G401.6 (cell line): ENCODE results near the gene ERLIN1.

Experiments
- FAIRE-seq: peaks from 2 replicates; lab custom pipeline; 2012; peaks lifted over from hg19 to GRCh38; lab: Jason Lieb, UNC

ERLIN1 gene

DNA sequence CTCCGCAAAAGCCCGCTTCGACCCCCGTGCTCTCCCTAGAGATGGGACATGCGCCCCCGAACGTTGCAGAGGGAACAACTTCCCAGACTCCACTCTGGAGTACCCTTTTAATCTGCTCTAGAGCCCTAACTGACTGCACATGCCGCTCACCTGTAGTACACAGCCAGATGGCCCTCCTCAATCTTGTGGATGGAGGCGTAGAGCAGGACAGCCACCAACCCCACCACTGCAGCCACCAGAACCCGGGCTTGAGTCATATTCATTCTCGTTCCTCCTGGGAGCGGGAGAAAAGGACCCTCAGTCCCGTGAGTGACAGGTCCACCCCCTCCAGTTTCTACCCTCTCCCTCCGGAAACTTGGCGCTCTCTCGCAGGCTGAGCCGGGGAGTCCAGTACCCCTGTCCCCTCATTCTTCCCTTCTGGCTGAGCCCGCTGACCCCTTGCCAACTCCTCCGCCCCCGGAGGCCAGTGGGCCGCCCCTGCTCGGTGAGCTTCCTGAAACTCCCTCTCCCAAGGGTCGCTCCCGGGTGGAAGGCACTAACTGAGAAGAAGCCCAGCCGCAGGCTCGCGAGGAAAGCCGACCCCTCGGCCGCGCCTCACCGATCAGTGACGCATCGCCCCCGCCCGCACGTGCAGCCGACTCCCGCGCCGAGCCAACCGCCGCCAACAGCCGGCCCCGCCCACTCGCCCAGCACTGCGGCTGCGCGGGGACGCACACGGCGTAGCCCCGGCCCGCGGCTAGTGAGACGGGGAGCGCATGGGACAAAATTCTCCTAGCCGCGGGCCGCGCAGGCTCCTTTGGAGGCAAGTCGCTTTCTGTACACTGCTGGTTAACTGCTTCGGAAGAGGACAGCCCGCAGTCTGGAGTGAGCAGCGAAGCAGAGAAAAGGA is at the start of gene ERLIN1:
TSS of gene ERLIN1 (minus strand) at position 666 of the 889 bp plus-strand sequence. CDS start at position 263, 403 bp downstream.
- no peak for FAIRE-seq

DNA sequence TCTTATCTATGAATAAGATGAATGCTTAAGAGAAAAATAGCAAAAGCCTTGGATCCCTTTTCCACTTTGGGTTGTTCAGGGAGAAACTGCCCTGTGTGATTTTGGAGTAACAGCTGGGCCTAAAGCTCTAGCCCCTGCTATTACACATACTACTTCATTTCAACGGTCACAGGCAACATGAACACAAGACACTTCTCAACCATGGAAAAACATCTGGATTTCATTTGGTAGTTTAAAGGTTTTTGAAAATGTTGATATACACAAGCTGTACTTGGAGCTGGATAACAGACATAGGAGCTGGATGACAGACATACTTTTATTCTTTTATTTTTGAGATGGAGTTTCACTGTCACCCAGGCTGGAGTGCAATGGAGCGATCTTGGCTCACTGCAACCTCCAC is 46.3 kb upstream of the ERLIN1 start:
- FAIRE-seq = no peak

DNA sequence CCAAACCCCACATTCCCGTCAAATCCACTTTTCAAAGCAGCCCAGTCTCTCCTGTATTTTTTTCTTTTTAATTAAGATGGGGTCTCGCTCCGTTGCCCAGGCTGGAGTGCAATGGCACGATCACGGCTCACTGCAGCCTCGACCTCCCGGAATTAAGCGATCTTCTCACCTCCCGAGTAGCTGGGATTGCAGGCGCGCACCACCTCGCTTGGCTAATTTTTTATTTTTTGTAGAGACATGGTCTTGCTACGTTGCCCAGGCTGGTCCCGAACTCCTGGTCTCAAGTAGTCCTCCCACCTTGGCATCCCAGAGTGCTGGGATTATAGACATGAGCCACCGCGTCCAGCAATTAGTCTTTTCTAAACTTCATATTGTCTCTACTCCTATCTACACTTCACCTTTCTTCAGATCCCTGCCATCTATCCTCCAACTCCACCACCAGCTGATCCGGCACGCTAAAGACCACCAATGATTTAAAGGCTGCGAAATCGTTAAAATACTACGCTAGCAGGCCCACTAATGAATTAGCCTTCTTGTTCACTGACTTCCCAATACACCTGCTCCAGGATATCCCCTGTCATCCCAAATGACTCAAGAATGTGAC is 44.1 kb upstream of the ERLIN1 start:
- no peak for FAIRE-seq

DNA sequence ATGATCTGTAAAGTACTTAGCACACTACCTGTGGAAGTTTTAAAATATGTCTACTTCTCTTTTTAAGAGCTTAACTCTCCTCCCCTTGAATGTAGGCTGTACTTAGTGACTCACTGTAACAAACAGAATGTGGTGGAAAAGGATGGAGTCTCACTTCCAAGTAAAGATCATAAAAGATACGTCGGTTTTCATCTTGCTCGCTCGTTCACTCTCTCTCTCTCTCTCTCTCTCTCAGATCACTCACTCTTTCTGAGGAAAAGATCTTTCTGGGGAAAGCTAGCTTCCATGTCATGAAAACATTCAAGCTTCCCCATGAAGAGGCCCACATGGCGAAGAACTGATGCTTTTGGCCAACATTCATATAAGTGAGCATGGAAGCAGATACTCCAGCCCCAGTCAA is 38.0 kb upstream of the ERLIN1 start:
- no peak for FAIRE-seq

DNA sequence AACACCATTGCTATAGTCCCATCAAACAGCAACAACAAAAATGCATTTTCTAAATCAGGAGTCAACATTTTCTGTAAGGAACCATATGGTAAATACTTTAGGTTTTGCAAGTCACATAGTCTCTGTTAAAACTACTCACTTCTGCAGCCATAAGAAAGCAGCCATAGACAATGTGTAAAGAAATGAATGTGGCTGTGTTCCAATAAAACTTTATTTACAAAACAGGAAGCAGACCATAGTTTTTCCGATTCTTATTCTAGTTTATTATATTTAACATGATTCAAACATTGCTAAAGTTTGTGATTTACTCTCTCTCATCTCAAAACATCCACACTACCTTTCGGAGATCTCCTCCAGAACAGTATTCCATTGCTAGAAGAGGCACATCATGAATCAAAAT is 36.7 kb upstream of the ERLIN1 start:
- FAIRE-seq = no peak

DNA sequence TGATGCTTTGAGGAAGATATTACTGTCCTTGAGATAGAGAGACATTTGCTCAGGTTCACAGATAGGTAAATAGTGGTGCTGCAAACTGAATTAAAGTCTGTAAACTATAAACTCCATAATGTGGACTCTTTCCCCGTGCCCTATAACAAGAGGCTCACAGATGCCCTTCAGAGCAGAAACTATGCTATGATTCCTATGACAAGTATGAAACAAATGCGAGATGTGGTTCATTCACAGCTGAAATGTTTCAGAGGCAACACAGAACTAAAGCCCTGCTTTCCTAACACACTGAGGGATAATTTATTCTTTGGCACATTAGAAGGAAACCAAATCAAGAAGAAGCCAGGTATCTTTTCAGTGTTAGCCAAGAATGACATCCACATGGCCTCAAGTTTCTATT is 30.2 kb upstream of the ERLIN1 start:
- no peak for FAIRE-seq

DNA sequence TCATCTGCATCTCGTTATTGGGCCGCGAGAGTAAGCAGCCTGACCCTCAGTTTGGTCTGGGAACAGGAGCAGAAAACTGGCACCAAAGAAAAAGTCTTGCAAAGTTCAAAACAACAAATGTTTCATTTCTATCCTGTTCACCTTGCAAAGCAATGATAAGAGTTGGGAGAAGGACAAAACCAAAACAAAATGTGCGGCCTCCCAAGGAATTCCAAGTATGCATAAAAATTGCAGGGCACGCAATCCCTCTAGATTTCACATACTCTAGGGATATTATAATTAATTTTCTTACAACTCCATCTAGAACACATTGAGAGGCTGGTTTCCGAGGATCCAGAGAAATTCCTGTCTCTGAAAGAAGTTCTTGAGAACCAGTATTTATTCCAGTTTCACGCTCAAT is 23.5 kb upstream of the ERLIN1 start:
- no peak for FAIRE-seq

DNA sequence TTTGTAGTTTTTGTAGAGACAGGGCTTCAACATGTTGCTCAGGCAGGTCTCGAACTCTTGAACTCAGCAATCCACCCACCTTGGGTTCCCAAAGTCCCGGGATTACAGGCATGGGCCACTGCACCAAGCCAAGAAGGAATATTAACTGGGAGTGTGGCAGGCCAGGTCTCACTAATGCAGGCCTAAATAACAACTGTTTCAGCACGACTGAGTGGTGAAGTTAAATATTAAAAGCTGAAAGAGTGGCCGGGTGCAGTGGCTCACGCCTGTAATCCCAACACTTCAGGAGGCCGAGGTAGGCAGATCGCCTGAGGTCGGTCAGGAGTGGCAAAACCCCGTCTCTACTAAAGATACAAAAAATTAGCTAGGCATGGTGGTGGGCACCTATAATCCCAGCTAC is 22.4 kb upstream of the ERLIN1 start:
- no peak for FAIRE-seq

DNA sequence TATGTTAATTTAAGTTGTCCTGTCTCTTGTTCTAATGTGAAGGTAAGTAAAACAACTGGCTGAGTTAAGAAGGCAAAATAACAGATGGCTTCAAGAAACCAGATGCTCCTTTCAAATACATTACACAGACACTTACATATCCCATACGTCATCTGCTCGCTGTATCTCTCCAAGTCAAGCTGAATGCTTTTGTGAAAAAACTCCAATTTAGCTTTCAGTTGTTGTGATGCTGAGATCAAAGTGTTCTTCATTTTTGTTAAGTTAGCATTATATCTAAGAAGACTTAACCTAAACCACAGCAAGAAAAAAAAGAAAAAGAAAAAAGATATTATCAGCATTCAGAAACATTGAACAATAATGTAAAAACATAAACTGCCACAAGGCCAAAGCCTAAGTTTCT is 18.5 kb upstream of the ERLIN1 start:
- FAIRE-seq = peak; percentile 30

DNA sequence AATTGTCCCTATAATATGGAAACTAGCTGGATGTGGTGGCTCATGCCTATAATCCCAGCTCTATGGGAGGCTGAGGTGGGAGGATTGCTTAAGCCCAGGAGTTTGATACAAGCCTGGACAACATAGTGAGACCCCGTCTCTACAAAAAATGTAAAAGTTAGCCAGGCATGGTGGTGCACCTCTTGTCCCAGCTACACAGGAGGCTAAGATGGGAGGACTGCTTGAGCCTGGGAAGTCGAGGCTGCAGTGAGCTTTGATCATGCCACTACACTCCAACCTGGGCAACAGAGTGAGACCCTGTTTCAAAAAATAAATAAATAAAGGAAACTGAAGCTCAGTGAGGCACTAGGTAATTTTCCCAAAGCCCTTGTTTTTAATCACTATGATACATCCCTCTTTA is 15.7 kb upstream of the ERLIN1 start:
- FAIRE-seq = no peak

DNA sequence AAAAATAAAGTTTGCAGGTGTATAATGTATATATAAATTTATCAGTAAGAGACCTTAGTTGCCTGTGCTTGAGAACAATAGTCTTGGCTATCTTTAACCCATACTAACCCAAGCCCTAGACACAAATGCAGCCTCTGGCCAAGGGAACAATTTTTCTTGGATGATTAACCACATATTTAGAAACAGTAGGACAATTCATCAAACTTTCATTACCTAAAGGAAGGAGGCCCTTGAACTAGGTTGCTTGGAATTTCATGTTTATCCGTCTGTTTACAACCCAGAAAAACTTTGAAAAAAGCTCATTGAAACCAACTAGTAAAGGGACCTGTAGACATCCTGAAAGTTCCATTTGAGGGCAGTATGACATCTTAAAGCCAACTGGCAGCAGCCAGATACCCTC is 8.9 kb upstream of the ERLIN1 start:
- no peak for FAIRE-seq

DNA sequence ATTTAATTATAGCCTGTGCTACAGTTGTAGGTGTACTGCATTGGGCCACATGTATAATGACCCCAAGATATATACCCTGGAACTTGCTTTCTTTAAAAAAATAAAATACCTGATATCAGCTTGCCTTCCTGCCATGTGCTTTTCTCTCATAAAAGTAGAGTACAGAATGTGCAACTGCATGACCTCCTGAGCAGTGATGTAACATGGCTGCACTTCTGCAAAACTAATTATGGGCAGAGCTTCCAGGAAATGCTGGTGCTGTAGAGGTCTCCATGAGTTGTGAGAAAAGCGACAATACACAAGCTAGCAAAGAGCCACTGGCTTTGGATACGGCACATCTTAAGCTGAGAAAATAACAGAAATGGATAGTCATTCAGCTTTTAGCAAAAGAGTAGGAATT is 6.5 kb upstream of the ERLIN1 start:
- FAIRE-seq = no peak

DNA sequence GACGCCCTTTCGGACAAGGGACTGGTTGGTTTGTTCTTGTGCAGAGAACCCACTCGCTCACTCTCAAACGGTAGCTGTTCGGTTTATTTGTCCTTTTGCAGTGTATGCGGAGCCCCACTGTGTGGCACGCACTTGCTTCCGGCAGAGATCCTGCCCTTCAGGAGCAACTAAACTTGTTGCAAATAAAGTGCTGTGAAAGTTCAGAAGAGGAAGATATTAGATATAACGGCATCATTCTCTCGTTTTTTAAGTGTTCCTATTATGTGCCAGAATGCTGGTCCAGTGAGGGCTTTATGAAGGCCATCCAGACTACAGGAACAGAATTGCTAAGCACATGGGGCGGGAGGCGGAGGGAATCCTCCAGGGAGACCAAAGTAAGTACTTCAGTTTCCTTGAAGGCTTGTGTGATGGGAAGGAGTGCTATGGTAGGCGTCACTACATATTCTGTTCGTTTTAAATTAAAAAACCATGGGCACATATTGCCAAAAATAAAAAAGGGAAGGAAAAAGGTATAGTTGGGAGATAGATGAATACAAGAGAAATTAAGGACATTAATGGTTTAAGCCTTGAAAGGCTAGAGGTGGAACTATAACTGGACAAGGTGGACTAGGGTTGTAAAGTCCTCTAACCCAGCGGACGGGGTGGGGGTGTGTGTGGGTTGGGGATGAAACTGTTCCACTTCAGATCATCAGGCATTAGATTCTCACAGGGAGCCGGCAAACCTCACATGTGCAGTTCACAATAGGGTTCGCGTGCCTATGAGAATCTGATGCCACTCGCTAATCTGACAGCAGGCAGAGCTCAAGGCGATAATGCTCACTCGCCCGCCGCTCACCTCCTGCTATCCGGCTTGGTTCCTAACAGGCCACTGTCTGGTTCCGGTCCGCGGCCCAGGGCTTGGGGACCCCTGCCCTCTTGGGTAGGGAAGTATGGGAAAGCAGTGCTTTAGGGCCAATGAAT is 704 bp upstream of the ERLIN1 start:
- no peak for FAIRE-seq

DNA sequence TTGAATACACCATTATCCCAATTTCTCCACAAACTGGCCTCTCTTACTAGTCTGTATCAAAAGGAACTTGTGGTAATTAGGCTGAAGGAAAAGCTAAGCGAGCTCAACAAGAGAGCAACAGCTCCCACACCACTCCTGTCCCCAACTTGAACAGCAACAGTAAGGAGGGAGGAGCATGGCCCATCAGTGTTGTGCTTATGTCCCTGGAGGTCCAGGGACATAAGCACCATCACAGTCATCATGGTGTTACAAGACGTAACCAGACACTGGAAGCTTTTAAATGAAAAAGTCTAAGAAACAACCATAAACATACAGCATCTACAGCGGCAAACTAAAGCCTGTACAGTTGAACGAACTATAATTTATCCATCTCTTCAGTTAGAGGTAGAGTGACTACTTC is 989 bp downstream of the ERLIN1 start:
- FAIRE-seq = no peak

DNA sequence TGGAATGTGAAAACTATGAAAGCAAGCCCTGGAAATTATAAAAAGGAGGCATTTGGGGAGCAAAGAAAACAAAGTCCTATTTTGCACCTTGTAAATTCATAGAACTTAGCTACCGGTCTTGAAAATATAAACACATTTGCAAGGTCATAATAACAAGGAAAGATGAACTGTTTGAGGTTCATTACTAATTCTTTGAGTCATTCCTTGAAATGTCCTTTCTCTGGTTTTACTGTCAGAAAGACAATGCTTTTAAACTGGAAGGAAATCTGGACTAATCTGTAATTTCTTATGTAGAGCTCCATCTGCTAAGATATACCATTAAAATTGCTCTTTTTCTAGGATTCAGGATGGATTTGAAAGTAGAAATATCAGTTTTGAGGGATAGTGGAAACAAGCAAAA is 1.4 kb downstream of the ERLIN1 start:
- FAIRE-seq = no peak

DNA sequence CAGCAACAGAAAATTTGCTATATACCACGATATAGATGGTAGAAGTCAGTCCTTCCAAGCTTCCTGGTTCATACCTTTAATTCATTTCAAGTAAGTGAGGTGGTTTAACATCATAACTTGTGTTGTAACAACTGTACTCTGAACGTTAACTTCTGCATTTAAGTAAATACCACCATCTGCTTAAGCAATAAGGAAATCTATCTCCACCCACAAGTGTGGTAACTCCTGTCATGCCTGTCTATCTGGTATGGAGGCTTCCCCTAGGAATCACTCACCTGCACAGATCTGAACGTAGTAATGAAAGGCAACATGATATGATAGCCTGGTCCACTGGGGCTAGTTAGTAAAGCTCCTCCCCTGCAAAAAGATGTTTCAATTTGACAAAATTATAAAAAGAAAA is 2.3 kb downstream of the ERLIN1 start:
- FAIRE-seq = no peak

DNA sequence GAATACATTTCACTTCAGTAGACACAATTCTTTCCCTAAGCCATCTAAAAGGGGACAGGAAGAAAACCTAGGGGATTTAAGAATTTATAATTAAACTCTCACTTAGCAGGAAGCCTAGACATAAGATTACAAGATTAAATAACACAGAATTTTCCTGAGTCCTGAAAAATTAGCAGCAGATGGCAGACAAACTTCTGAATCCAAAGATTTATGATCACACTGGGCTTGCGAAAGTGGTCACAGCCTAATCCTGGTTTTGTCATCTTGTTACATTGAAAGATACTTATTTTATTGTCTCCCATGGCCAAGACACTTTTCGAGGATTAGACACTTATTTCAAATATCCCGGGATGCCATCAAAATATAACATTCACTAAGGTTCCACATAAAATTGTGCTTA is 2.9 kb downstream of the ERLIN1 start:
- FAIRE-seq = no peak

DNA sequence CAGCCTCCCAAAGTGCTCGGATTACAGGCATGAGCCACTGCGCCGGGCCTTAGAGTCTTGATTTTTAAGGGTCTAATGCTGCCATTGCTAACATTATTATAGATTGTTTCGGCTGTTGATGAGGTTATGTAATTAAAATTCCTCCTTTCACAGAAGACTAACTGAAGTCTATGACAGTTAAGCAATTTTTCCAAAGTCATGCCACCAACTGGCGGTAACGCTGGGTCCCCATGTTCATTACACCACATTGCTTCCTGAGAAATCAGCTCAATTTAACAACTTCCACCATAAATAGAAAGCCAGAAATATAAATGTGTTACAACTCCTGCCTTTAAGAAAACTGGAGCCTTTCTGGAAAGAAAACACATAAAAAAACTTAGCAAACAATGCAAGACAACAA is 3.5 kb downstream of the ERLIN1 start:
- no peak for FAIRE-seq

DNA sequence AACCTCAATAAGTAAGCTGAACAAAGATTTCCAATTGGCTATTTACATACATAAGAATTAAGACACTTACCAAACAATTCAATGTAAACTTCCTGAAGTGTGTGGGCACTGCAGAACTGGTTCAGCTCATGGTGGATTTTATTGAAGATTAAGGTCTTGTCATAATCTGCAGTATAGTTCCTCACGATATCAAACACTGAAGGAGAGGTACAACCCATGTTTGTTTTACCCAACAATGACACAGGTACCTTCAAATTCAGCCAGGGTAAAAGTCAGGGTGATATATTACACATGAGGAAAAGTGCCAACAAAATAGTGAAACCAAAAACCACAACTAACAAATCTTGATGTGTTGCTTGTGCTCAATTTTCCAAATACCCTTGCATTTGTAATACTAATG is 10.0 kb downstream of the ERLIN1 start:
- no peak for FAIRE-seq

DNA sequence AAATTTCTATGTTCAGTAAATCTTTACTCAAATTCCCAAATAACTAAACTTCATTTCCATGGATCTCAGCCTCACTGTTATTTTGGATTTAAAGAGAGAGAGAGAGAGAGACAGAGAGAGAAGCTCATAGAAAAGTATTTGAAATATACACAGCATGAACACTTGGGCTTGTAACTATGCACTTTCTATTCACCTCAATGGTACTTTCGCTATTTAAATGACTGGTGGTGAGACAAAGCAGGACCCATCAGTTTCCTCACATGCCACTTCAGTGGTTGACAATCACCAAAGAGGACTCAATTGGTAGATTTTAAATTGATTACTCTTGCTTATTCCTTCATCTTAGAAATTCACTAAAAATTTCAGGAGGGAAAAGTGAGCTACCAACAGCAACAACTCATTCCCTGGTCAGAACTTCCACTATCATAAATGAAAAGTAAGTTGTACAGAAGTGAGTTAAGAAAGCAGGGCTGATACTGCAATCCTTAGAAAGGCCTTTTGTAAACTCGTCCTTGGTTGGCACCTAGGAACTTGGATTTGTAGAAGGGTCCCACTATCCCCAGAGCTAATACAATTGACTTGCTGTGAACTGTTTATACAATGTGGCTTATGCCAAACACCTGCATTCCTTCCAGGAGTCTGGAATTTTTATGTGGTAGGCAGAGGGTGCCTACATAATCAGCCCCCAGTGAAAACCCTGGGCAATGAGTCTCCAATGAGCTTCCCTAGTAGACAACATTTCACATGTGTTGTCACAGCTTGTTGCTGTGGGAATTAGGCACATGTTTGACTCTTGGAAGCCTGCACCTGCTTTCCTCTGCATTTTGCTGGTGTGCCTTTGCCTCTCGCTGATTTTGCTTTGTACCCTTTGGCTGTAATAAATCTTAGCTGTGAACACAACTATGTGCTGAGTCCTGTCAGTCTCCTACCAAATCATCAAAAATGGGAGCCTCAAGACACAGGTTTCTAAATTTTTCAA is 10.8 kb downstream of the ERLIN1 start:
- no peak for FAIRE-seq

DNA sequence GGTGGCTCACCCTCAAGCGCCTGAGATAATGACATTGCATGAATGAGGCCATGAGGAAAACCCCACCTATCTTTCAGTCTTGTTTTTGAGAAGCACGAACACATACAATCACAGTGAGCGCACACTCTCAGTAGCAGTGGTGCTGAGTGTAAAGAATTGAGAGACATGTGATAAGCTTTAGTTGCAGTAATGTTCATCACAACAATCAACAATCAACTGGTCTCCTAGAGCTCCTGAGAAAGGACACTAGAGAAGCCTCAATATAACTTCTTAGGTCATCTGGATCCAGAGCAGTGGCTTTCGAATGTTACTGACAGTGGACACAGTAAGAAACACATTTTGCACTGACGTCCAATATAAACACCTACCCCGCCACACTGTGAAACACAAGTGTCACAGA is 12.8 kb downstream of the ERLIN1 start:
- no peak for FAIRE-seq

DNA sequence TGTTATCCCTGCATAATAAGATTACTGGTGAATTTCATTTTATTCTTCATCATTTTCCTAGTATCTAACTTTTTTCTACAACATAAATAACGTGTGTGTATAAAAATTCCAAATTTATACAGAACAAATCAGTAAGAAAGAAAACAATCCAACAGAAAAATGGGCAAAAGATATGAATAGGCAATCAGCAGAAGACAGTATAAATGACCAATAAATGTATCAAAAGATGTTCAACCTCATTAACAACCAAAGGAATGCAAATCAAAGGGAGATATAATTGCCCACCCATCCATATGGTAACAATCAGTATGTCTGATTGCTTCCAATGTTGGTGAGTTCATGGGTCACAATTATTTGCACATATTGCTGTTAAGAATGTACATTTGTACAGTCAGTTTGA is 13.5 kb downstream of the ERLIN1 start:
- FAIRE-seq = no peak
